Liver (tissue), 9 donors: ENCODE results near the gene FOXN3. TPM values are rescaled to one million over a fixed set of nuclear protein-coding genes. Genes with fewer than 3 reads are reported as not detected.

Experiments used
- DNase-seq: peaks from one replicate; pipeline ENCODE4 v3.0.0-alpha.2; 2017; ENCODE audit warnings: low spot score
- H3K27ac ChIP-seq, 2 donors: one replicate each; pipeline ENCODE4 v1.7.0; 2013; ENCODE audit warnings: inconsistent platforms in 2 of 2, low read length in 2 of 2, control low read depth in 1 of 2, low read depth in 1 of 2, mild to moderate bottlenecking in 1 of 2
- H3K27me3 ChIP-seq, 4 donors: one replicate each; pipeline versions ENCODE4 v1.6.1 to v1.7.0; 2013; ENCODE audit warnings: low read length in 3 of 4, inconsistent platforms in 1 of 4, mild to moderate bottlenecking in 1 of 4, moderate library complexity in 1 of 4; ENCODE audit not compliant: control insufficient read depth in 4 of 4, insufficient read depth in 4 of 4
- H3K36me3 ChIP-seq, 4 donors: one replicate each; pipeline versions ENCODE4 v1.6.1 to v1.7.0; 2013; ENCODE audit warnings: low read length in 3 of 4, mild to moderate bottlenecking in 3 of 4, low read depth in 1 of 4, moderate library complexity in 1 of 4; ENCODE audit not compliant: control insufficient read depth in 4 of 4, insufficient read depth in 3 of 4
- H3K4me1 ChIP-seq, 4 donors: one replicate each; pipeline versions ENCODE4 v1.6.1 to v1.7.0; 2013; ENCODE audit warnings: low read length in 3 of 4, mild to moderate bottlenecking in 3 of 4, moderate library complexity in 1 of 4; ENCODE audit not compliant: control insufficient read depth in 4 of 4, insufficient read depth in 4 of 4
- H3K4me3 ChIP-seq, 3 donors: one replicate each; pipeline versions ENCODE4 v1.6.1 to v1.7.0; 2013; ENCODE audit warnings: low read length in 3 of 3, control low read depth in 1 of 3, low read depth in 1 of 3, mild to moderate bottlenecking in 1 of 3
- H3K9ac ChIP-seq, 2 donors: one replicate each; pipeline ENCODE4 v1.7.0; 2013; ENCODE audit warnings: low read length in 2 of 2, mild to moderate bottlenecking in 2 of 2, moderate library complexity in 2 of 2, control low read depth in 1 of 2, low read depth in 1 of 2
- H3K9me3 ChIP-seq, 4 donors: one replicate each; pipeline versions ENCODE4 v1.6.1 to v1.7.0; 2013; ENCODE audit warnings: low read length in 3 of 4; ENCODE audit not compliant: control insufficient read depth in 4 of 4
- ATF3 ChIP-seq: IDR thresholded peaks from 2 replicates; pipeline ENCODE4 v1.6.1; 2016; ENCODE audit warnings: antibody characterized with exemption
- EGR1 ChIP-seq, 2 donors: IDR thresholded peaks; 2 replicates each; pipeline ENCODE4 v1.6.1; 2016 to 2018; ENCODE audit warnings: antibody characterized with exemption in 2 of 2, low read depth in 2 of 2
- FOXA1 ChIP-seq: IDR thresholded peaks from 2 replicates; pipeline ENCODE4 v1.6.1; 2016; ENCODE audit warnings: antibody characterized with exemption
- HNF4A ChIP-seq, 2 donors: conservative IDR thresholded peaks; 2 replicates each; pipeline ENCODE4 v1.6.1; 2016; ENCODE audit warnings: antibody characterized with exemption in 2 of 2, mild to moderate bottlenecking in 2 of 2
- HNF4G ChIP-seq: IDR thresholded peaks from 2 replicates; pipeline ENCODE4 v1.6.1; 2016; ENCODE audit warnings: antibody characterized with exemption
- JUND ChIP-seq, 2 donors: IDR thresholded peaks; 2 replicates each; pipeline ENCODE4 v1.6.1; 2016; ENCODE audit warnings: antibody characterized with exemption in 2 of 2
- MAX ChIP-seq: IDR thresholded peaks from 2 replicates; pipeline ENCODE4 v1.6.1; 2016; ENCODE audit warnings: antibody characterized with exemption
- RAD21 ChIP-seq, 2 donors: IDR thresholded peaks; 2 replicates each; pipeline ENCODE4 v1.6.1; 2016; ENCODE audit warnings: antibody characterized with exemption in 2 of 2, mild to moderate bottlenecking in 2 of 2
- REST ChIP-seq: IDR thresholded peaks from 2 replicates; pipeline ENCODE4 v1.6.1; 2016; ENCODE audit warnings: antibody characterized with exemption, mild to moderate bottlenecking
- RXRA ChIP-seq, 2 donors: IDR thresholded peaks; 2 replicates each; pipeline ENCODE4 v1.6.1; 2017 to 2018; ENCODE audit warnings: antibody characterized with exemption in 2 of 2, mild to moderate bottlenecking in 1 of 2
- SP1 ChIP-seq: IDR thresholded peaks from 2 replicates; pipeline ENCODE4 v1.6.1; 2018; ENCODE audit warnings: antibody characterized with exemption, mild to moderate bottlenecking
- ZBTB33 ChIP-seq: IDR thresholded peaks from 2 replicates; pipeline ENCODE4 v1.6.1; 2016; ENCODE audit warnings: antibody characterized with exemption
- WGBS: extraction: QIAGEN DNeasy Blood & Tissue Kit; methylation state at CpG from one replicate; pipeline ENCODE4 v1.1.7; 2013; 5-methylcytosine and 5-hydroxymethylcytosine counted together
- polyA plus RNA-seq, 2 donors: library from polyadenylated mRNA; stranded (reverse) in 1 of 2; unstranded in 1 of 2; fragments of 200-250 nt in 1 of 2; fragments of >200 nt in 1 of 2; fragmentation: Nextera tagmentation in 1 of 2; extraction: Ambion mirVana in 1 of 2; gene quantifications; one replicate each; pipeline versions ENCODE4 v1.2.1 to v1.2.3, GENCODE V29; 2013 to 2015
- total RNA-seq, 2 donors: library from RNA; depleted of rRNA; stranded (reverse); fragments of >200 nt; gene quantifications; one replicate each; pipeline ENCODE4 v1.2.3, GENCODE V29; 2014
- donor health status: healthy.
- donor health status: healthy.
- donor health status: healthy.
- donor health status: healthy.
- donor health status: healthy.

The FOXN3 gene
- total and polyA plus RNA-seq, 4 donors, result 17.8 to 44.8 (median 35.3) TPM

GRCh38 chr14:89138846-89139245 is 278.2 kb downstream of the FOXN3 start:
- H3K9me3 ChIP-seq, result peaks cover 0 to 6% (median 0%) of the 10 kb centered on the region in 4 donors
- DNase-seq, result no peak
- TF ChIP-seq EGR1 (IDR thresholded peaks at IDR 0.05; ENCODE audit: low read depth in 2 of 2) (no peak), REST (no peak), HNF4A (conservative IDR thresholded peaks at IDR 0.05) (no peak), SP1 (no peak), MAX (no peak), ZBTB33 (no peak), HNF4G (no peak)
- no peaks in the 10 kb centered on the region for H3K4me1 ChIP-seq
- 93% methylated on average over 7 of the region's 7 CpGs for WGBS
- no peaks in the 10 kb centered on the region for H3K27me3 ChIP-seq
- H3K27ac ChIP-seq, result no peak overlapping the region
- H3K36me3 ChIP-seq, result no peaks in the 10 kb centered on the region
- H3K4me3 ChIP-seq, result no peak overlapping the region
- no peak overlapping the region for H3K9ac ChIP-seq

DNA sequence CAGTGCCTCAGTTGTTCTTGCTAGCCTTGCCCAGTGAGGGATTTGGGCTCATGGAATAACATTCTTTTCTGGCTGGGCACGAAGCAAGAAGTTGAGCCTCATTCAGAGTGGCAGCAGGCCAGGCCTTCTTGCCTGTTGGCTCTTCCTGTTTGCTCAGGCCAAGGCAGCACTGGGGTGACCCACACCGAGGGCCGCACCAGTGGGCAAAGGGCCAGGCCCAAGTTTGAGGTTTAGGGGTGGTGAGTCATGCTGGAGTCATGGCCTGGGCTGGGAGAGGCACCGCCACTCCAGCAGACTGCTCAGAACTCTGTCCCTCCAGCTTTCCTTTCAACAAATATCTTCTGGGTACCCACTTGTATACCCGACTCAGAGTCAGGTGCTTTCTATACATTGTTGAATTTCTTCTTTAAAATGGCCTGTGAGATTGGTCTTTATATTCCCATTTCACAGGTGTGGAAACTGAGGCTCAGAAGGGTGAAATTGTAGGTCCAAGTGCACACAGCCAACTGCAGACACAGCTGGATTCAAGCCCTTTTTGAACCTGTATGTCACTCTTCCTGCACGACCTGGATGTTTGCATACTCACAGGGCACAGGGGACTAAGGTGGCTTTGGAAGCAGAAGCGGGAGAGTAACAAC is 279.4 kb downstream of the FOXN3 start:
- Histone ChIP-seq H3K9me3 (peaks cover 0 to 6% (median 0%) of the 10 kb centered on the region in 4 donors), H3K27me3 (no peaks in the 10 kb centered on the region), H3K36me3 (no peaks in the 10 kb centered on the region), H3K27ac (no peak overlapping the region), H3K9ac (no peak overlapping the region), H3K4me3 (no peak overlapping the region), H3K4me1 (no peaks in the 10 kb centered on the region)
- 70% methylated on average over 7 of the region's 7 CpGs for WGBS
- TF ChIP-seq RXRA (IDR thresholded peaks at IDR 0.05) (peak in 1 of 2 donors; percentile 54), JUND (IDR thresholded peaks at IDR 0.05) (peak in 1 of 2 donors; percentile 89), MAX (no peak), FOXA1 (no peak), RAD21 (IDR thresholded peaks at IDR 0.05) (peak in 1 of 2 donors; percentile 42), ATF3 (peak; percentile 81), SP1 (peak; percentile 45)
- no peak for DNase-seq
